ENCODE measurements around the gene FRAS1. TPM values are rescaled to one million over a fixed set of nuclear protein-coding genes. Genes with fewer than 3 reads are reported as not detected.

FRAS1 gene
- total RNA-seq, 1 donor from 2014 or later, result 8.8 TPM

- intact Hi-C loops (cut with DNase I), result no loop called here
- Histone ChIP-seq H3K9me3 (no peaks in the 10 kb centered on the region), H3K36me3 (no peaks in the 10 kb centered on the region), H3K27ac (no peak overlapping the region), H3K27me3 (no peaks in the 10 kb centered on the region), H3K4me3 (no peak overlapping the region), H3K4me1 (peaks cover 4% of the 10 kb centered on the region)
- DNase-seq (ENCODE audit: extremely low spot score in 2 of 2), result no peak
- TF ChIP-seq POLR2A (IDR thresholded peaks at IDR 0.05) (no peak), CTCF (IDR thresholded peaks at IDR 0.05) (no peak), POLR2AphosphoS5 (IDR thresholded peaks at IDR 0.05; ENCODE audit: insufficient read depth in 1 of 2, low read depth in 1 of 2) (no peak)
Measured at GRCh38 chr4:78336093-78336943, 279.2 kb downstream of the FRAS1 start.

- H3K27ac ChIP-seq, result no peak overlapping the region
- no peaks in the 10 kb centered on the region for H3K9me3 ChIP-seq
- H3K27me3 ChIP-seq, result no peaks in the 10 kb centered on the region
- no peak for DNase-seq (ENCODE audit: extremely low spot score in 2 of 2)
- no peak overlapping the region for H3K4me3 ChIP-seq
- TF ChIP-seq CTCF (IDR thresholded peaks at IDR 0.05), result no peak
- no peak for TF ChIP-seq POLR2A (IDR thresholded peaks at IDR 0.05)
- no peak for TF ChIP-seq POLR2AphosphoS5 (IDR thresholded peaks at IDR 0.05; ENCODE audit: insufficient read depth in 1 of 2, low read depth in 1 of 2)
- H3K4me1 ChIP-seq, result peaks cover 4% of the 10 kb centered on the region
- H3K36me3 ChIP-seq, result no peaks in the 10 kb centered on the region
- intact Hi-C loops (cut with DNase I), result no loop called here
Measured at GRCh38 chr4:78337244-78338020, 280.3 kb downstream of the FRAS1 start.

- DNase-seq (ENCODE audit: extremely low spot score in 2 of 2), result no peak
- TF ChIP-seq POLR2A (IDR thresholded peaks at IDR 0.05), result no peak
- no peak for TF ChIP-seq POLR2AphosphoS5 (IDR thresholded peaks at IDR 0.05; ENCODE audit: insufficient read depth in 1 of 2, low read depth in 1 of 2)
- no peak for TF ChIP-seq CTCF (IDR thresholded peaks at IDR 0.05)
- H3K9me3 ChIP-seq, result no peaks in the 10 kb centered on the region
- intact Hi-C loops (cut with DNase I), result no loop called here
- H3K27me3 ChIP-seq, result no peaks in the 10 kb centered on the region
- no peaks in the 10 kb centered on the region for H3K36me3 ChIP-seq
- H3K27ac ChIP-seq, result no peak overlapping the region
- no peak overlapping the region for H3K4me3 ChIP-seq
- H3K4me1 ChIP-seq, result no peaks in the 10 kb centered on the region
Measured at GRCh38 chr4:78342125-78342524, 285.0 kb downstream of the FRAS1 start.

GRCh38 chr4:78343682-78344081 lies 286.6 kb downstream of the FRAS1 start:
- Histone ChIP-seq H3K27me3 (no peaks in the 10 kb centered on the region), H3K4me1 (no peaks in the 10 kb centered on the region), H3K27ac (no peak overlapping the region), H3K36me3 (no peaks in the 10 kb centered on the region), H3K4me3 (no peak overlapping the region), H3K9me3 (no peaks in the 10 kb centered on the region)
- TF ChIP-seq POLR2AphosphoS5 (IDR thresholded peaks at IDR 0.05; ENCODE audit: insufficient read depth in 1 of 2, low read depth in 1 of 2) (no peak), POLR2A (IDR thresholded peaks at IDR 0.05) (no peak), CTCF (IDR thresholded peaks at IDR 0.05) (no peak)
- intact Hi-C loops (cut with DNase I), result no loop called here
- no peak for DNase-seq (ENCODE audit: extremely low spot score in 2 of 2)

All from vagina (tissue), 2 donors.